ENCODE data around the gene PAK5.

PAK5 gene

DNA sequence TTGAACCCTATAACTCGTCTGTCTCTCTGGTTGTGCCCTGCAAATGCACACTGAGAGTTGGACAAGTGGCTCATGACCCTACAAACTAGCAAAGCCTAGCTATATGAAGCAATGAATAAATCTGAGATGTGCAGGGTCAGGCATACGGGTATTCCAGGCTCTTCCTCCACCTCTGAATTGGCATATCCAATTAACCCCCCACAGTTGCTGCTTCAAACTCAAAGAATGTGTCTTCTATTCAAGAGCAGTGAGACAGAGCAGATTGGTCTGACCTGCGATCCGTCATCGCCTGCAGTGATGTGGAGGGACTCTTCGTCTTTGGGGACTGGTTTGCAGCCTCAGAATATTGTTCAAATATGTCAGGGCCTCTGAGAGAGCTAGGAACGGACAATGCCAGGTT lies 264.7 kb downstream of the PAK5 start:
- DNase-seq, result no peak

DNA sequence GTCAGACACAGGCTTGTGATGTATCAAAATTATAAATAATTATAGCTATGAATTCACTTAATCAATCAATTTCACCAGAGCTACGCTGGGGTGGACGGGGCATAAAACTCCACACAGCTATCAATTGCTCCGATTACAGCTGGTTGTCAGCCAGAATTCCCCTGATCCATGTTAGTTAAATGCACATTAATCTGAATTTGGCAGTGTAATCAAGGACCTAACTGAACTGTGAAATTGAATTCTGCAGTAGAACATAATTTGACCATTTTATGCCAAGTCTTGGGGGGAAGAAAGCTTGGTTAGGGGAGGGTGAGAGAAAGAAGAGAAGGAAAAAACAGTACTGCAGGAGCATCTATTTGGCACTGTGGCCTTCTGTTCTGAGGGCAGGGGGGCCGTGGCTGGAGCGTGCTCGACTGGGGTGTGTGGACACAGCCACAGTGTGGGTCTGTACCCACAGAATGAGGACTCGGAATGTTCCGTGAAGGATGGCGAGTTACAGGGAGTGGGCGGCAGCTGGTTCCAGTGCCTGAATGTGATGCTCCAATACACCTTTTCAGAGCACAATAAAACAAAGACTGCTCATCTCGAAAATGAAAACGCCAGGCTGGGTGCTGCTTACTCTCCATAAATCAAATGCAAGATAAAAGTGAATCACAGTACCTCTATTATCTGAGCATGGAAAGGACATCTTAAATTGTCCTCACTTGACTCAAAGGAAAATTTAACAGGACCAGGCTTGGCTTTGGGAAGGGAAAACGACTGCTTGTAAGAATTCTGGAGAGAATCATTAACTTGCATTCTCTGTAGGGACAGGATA lies 265.3 kb downstream of the PAK5 start:
- DNase-seq, result no peak

DNA sequence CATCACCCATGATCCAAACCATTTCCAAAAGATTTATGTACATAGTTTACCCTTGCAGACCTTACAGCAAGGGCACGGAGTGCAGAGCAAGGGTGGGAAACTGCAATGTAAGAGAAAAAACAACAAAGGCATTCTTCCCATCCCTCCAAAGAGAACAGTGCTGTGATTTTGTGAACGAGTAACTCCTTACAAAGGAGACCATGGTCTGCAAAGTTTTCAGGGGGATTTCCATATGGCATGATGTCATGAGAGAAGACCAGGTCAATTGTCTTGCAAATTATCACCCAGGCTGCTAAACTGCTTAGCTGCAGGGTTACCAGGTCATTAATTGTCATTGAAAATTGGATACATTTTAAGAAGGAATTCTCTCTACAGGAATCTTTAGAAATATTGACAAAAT lies 266.2 kb downstream of the PAK5 start:
- DNase-seq, result no peak

- DNase-seq, result no peak
Measured at GRCh38 chr20:9571783-9572182, 267.1 kb downstream of the PAK5 start.

- DNase-seq, result no peak
Measured at GRCh38 chr20:9570612-9571011, 268.3 kb downstream of the PAK5 start.

GRCh38 chr20:9566977-9567376 lies 271.9 kb downstream of the PAK5 start:
- no peak for DNase-seq

GRCh38 chr20:9565910-9566550 lies 272.8 kb downstream of the PAK5 start:
- DNase-seq, result no peak

- DNase-seq, result no peak
Measured at GRCh38 chr20:9557411-9557810, 281.5 kb downstream of the PAK5 start.

DNA sequence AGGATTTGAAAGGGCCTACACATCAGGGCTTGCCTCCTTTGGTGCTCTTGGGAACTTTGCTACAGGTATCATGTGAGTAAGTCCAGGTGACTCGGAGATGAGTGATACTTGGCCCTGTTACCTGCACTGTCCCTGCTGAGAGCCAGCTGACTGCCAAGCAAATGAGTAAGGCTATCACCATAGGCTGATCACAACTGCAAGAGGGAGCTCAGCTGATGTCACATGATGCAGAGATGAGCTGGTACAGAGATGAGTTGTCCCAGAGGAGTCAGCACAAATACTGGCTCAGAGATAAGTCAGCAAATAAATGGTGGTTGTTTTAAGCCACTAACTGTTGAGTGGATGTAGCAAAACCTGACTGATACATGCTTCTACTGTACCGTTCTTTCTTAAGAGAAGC lies 283.1 kb downstream of the PAK5 start:
- DNase-seq, result no peak

DNA sequence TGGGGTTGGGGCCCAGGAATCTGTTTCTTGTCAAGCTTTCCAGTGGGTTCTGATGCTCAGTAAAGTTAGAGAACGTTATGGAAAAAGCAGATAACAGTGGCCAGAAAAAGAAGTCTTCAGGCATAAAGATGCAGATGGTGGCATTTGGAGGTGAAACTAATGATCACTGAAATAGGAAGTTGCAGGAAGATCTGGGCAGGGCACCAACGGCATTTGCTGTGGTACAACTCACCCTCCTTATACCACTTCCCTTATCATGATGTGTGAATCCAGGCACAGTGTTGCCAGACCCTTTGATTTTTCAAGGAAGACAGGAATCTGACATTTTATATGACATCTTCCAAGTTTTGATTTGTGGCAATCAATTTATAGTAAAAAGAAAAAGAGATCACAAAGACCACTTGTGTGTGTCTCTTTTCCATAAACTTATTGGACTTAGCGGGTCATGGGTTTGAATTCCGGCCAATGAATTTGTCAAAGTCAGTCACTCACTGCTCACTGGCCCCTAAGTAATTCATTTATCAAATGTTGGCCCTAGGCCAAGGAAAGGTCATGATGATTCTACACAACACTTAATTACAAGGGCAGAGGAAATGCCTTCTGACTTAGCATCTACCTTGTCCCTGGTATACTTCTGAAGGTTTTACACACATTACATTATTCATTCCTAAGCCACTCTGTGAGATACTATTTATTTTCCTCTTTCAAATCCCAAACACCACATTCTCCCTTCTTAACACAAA lies 286.9 kb downstream of the PAK5 start:
- no peak for DNase-seq

GRCh38 chr20:9550871-9551270 lies 288.0 kb downstream of the PAK5 start:
- DNase-seq, result no peak

DNA sequence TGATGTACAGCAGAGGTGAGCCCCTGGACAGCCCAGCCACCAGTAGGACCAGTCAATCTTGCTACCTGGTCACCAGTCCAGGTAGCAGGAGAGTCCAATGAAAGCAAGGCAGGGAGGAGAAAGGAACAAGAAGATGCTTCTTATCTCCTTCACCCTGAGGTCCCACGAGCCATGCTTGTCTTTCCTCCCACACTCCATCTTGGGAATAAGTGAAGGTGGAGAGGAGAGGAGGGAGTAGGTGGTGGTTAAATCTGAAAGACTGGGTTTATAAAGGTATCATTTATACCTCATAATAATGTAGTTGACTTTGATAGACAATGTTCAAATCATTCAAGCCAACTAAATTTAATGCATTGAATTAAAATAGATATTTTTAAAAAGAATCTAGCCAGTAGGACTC lies 288.6 kb downstream of the PAK5 start:
- DNase-seq, result no peak

DNA sequence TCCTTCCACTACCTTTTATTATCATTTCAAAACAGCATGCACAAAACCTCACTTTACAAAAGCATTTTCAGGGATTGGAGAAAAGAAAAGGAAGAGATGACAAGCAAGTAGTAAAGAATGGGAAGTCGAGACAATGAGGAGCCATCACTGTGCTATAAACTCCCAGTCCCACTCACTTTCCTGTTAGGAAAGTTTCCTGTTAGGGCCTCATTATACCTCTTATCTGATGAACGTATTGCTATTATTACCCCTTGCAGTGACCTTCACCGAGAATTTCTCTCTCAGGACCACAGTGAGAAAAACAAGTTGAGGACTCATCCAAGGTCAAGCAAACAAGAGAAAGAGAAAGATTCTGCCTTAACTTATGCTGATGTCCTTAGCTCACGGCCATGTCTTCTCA lies 295.7 kb downstream of the PAK5 start:
- no peak for DNase-seq

DNA sequence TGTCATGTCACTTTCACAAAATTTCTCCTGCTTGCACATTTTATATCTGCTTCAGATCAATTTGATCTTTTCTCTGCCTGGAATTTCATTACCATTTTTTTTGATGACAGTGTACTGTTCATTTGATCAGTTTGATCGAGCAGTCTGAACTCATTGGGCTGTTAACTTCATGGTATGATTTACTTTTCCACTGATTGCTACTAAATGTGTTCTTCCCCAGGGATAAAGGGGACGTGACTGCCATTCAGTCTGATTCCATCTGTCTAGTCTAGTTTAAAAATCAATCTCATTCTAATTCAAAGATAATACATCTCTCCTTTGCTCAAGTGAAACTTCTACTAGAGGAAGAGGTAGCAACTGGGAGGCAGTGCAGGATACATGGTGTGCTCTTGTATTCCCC lies 303.4 kb downstream of the PAK5 start:
- no peak for DNase-seq

GRCh38 chr20:9534025-9534424 lies 304.9 kb downstream of the PAK5 start:
- no peak for DNase-seq

DNA sequence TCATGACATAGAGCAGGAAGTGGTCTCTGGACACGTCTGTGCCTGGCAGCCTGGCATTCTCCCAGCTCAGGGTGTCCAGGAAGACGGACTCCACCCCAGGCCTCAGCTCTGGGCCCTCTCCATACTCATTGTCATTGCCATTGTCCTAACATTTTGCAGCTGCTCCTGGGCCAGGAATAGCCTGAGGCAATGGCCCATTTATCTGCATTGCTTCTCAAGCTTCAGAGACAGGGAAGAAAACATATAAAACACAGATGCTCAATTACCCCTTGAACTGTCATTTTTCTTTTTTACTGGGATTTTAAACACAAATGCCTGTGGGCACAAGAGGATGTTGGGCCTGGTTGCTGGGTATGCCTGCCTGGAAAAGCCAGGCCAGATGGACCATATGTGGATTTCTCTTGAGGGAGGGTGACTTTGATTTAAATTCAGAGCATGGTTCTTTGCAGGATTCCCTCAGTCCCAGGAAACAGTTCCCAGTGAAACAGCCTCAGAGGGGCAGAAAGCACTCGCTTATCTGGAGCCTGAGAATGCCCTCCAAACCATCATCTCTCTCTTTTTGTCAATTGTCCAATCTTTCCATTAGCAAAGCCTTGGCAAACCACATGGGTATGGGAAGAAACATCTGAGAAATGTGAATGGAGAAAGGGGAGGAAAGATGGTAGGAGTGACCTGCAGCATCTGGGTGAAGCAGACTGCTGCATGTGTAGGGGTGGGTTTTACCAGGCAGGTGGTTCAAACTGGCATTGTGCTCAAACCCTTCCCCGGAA lies 306.6 kb downstream of the PAK5 start:
- no peak for DNase-seq

DNA sequence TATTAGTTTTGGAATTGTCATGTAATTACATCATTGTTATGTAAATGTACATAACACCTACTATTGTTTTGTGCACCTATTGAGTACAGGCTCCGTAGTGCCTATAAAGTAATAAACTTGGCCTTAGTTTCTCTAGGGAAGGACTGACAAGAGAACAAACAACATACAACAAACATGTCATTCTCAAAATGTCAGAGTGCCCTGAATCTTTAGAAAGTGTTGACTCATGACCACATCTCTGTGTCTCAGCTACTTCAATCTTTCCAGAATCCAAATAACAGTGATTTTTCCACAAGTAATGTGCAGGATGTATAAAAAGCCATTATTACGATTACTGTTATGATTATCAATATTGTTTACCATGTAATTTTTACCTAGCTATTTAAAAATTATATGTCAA lies 307.3 kb downstream of the PAK5 start:
- DNase-seq, result no peak

DNA sequence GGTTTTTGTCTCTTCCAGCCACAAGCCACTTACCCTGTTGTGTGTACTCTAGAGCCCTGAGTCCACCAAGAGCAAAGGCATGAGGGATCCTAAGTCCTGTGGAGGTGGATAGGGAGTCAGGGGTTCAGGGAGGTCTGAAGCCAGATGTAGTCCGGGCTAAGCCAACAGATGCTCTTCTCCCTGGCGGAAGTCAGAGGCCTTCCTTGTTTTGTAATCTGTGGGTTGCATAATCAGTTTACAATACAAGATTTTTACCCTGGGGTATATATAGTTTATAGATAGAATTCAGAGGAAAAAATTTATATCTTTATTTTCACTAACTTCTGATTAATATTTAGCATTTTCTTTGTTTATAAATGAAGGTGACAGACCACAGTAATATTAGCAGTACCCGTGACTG lies 315.2 kb downstream of the PAK5 start:
- DNase-seq, result no peak

GRCh38 chr20:9520086-9520485 lies 318.8 kb downstream of the PAK5 start:
- no peak for DNase-seq

GRCh38 chr20:9518576-9519175 lies 320.2 kb downstream of the PAK5 start:
- DNase-seq, result no peak

DNA sequence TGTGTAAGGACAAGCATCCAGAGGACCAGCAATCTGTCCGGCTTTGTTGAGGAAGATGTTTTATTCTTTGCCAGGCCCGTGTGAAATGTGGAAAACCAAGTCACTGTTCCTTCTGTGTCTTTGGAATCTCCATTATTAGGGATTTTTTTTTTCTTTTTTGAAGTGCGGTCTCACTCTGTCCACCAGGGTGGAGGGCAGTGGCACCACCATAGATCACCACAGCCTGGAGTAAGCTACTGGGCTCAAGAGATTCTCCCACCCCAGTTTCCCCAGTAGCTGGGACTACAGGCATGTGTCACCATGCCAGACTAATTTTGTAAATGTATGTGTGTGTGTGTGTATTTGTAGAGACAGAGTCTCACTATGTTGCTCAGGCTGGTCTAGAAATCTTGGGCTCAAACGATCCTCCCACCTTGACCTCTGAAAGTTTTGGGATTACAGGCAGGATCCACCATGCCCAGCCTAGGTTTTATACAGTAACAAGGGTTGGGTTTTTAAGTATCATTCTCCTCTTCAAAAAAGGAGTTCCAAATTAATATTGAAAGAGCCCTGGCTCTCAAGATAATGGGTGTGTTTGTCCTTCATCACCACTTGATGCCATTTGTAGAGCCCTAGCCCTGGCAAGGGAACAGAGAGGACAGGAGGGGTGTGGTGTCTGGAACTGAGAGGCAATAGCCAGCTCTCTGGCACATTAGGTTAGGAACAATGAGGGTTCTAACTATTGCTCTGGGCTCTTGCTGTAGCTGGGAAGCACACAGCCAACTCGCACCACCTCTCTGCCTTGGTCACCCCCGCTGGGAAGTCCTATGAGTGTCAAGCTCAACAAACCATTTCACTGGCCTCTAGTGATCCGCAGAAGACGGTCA lies 321.3 kb downstream of the PAK5 start:
- DNase-seq, result no peak
